DMS153 treated with DMSO at 0.1 percent for 48 hours (cell line): Measurements from ENCODE around the gene XIRP1.

Experiments used
- DNase-seq: peaks from one replicate; lab custom pipeline; 2025; ENCODE audit not compliant: unreplicated experiment; lab: John Stamatoyannopoulos, UW

XIRP1 gene

GRCh38 chr3:39210078-39210477 lies 17.7 kb upstream of the XIRP1 start:
- no peak for DNase-seq

GRCh38 chr3:39209329-39209970 lies 17.1 kb upstream of the XIRP1 start:
- DNase-seq: no peak

- no peak for DNase-seq
These were observed 16.2 kb upstream of the XIRP1 start for GRCh38 chr3:39208463-39209055.

GRCh38 chr3:39207361-39208186 lies 15.2 kb upstream of the XIRP1 start:
- no peak for DNase-seq

- DNase-seq: no peak
These were observed 13.6 kb upstream of the XIRP1 start for GRCh38 chr3:39205919-39206516.

- DNase-seq: no peak
These were observed 12.7 kb upstream of the XIRP1 start for GRCh38 chr3:39205131-39205530.

- no peak for DNase-seq
These were observed 11.5 kb upstream of the XIRP1 start for GRCh38 chr3:39203860-39204259.

- DNase-seq: no peak
These were observed 11.0 kb upstream of the XIRP1 start for GRCh38 chr3:39203402-39203801.

- DNase-seq: no peak
These were observed 9.7 kb upstream of the XIRP1 start for GRCh38 chr3:39202094-39202493.

- DNase-seq: no peak
These were observed 4.4 kb upstream of the XIRP1 start for GRCh38 chr3:39196671-39197356.

- no peak for DNase-seq
These were observed 3.6 kb upstream of the XIRP1 start for GRCh38 chr3:39196034-39196433.

- DNase-seq: no peak
These were observed 996 bp upstream of the XIRP1 start for GRCh38 chr3:39193391-39193790.

- DNase-seq: no peak
These were observed 622 bp downstream of the XIRP1 start for GRCh38 chr3:39191773-39192172.

- DNase-seq: no peak
These were observed 1.3 kb downstream of the XIRP1 start for GRCh38 chr3:39191111-39191510.

GRCh38 chr3:39190281-39191025 lies 1.9 kb downstream of the XIRP1 start:
- DNase-seq: no peak

- DNase-seq: peak; percentile 2
These were observed 2.5 kb downstream of the XIRP1 start for GRCh38 chr3:39189959-39190269.

- DNase-seq: no peak
These were observed 3.0 kb downstream of the XIRP1 start for GRCh38 chr3:39189150-39189958.

GRCh38 chr3:39188271-39189149 lies 3.9 kb downstream of the XIRP1 start:
- DNase-seq: no peak
